OCI-LY1 (cell line): ENCODE data around the gene UPF1.

Source experiments
- H2AFZ ChIP-seq: fragments of 200-600 bp; sonication (generic), shearing (Covaris generic); 2 replicates; pipeline ENCODE4 v1.6.0; 2014; ENCODE audit warnings: antibody characterized with exemption, mild to moderate bottlenecking, low read length
- H3F3A ChIP-seq: fragments of 200-600 bp; sonication (generic), shearing (Covaris generic); 2 replicates; pipeline ENCODE4 v1.6.0; 2014; ENCODE audit warnings: mild to moderate bottlenecking, antibody characterized with exemption, low read length, moderate library complexity; ENCODE audit not compliant: insufficient read depth
- H3K27ac ChIP-seq: fragments of 200-600 bp; sonication (generic); 2 replicates; pipeline ENCODE4 v1.5.1; 2014; ENCODE audit warnings: low read length, mixed run types, mild to moderate bottlenecking, low read depth; ENCODE audit not compliant: poor library complexity, severe bottlenecking
- H3K27me3 ChIP-seq: fragments of 200-600 bp; sonication (generic); 2 replicates; pipeline ENCODE4 v1.6.0; 2014; ENCODE audit warnings: antibody characterized with exemption, mild to moderate bottlenecking, low read length, moderate library complexity; ENCODE audit not compliant: insufficient read depth
- H3K36me3 ChIP-seq: fragments of 200-600 bp; sonication (generic); 2 replicates; pipeline ENCODE4 v1.6.1; 2014; ENCODE audit warnings: mild to moderate bottlenecking, antibody characterized with exemption, low read length, moderate library complexity, mixed read lengths; ENCODE audit not compliant: insufficient read depth
- H3K4me1 ChIP-seq: fragments of 200-600 bp; sonication (generic); 2 replicates; pipeline ENCODE4 v1.5.1; 2014; ENCODE audit warnings: mild to moderate bottlenecking, low read length, moderate library complexity; ENCODE audit not compliant: insufficient read depth, severe bottlenecking
- H3K4me2 ChIP-seq: fragments of 200-600 bp; sonication (generic), shearing (Covaris generic); 2 replicates; pipeline ENCODE4 v1.6.1; 2014; ENCODE audit warnings: low read length
- H3K4me3 ChIP-seq: fragments of 200-600 bp; sonication (generic); 2 replicates; pipeline ENCODE4 v1.5.1; 2014; ENCODE audit warnings: low read length, low read depth, mild to moderate bottlenecking, mixed read lengths; ENCODE audit not compliant: poor library complexity, severe bottlenecking
- H3K79me2 ChIP-seq: fragments of 200-600 bp; shearing (Covaris generic); 2 replicates; pipeline ENCODE4 v1.6.1; 2016; ENCODE audit warnings: mixed run types, low read length, mixed read lengths; ENCODE audit not compliant: insufficient read depth
- H3K9ac ChIP-seq: fragments of 200-600 bp; sonication (generic), shearing (Covaris generic); 2 replicates; pipeline ENCODE4 v1.6.1; 2014; ENCODE audit warnings: mild to moderate bottlenecking, low read length, mixed read lengths
- H3K9me2 ChIP-seq: fragments of 200-600 bp; sonication (generic), shearing (Covaris generic); 2 replicates; pipeline ENCODE4 v1.6.1; 2014; ENCODE audit warnings: low read depth, mild to moderate bottlenecking, low read length, mixed read lengths
- H3K9me3 ChIP-seq: fragments of 200-600 bp; shearing (Covaris generic); 2 replicates; pipeline ENCODE4 v1.6.1; 2014; ENCODE audit warnings: low read length, mixed read lengths
- H4K20me1 ChIP-seq: fragments of 200-600 bp; sonication (generic), shearing (Covaris generic); 2 replicates; pipeline ENCODE4 v1.6.0; 2016; ENCODE audit warnings: mild to moderate bottlenecking, low read length; ENCODE audit not compliant: insufficient read depth
- EZH2 ChIP-seq: fragments of 200-600 bp; sonication (generic), shearing (Covaris generic); IDR thresholded peaks from 2 replicates; pipeline ENCODE4 v1.8.0; 2017; ENCODE audit warnings: borderline replicate concordance, mixed run types, mild to moderate bottlenecking, antibody characterized with exemption, low read length, moderate library complexity, mixed read lengths
- TF ChIP-seq, protein P1 (sequence below): fragments of 200-600 bp; sonication (generic), shearing (Covaris generic); IDR thresholded peaks from 2 replicates; pipeline ENCODE4 v1.5.1; 2017; ENCODE audit warnings: mild to moderate bottlenecking, antibody characterized with exemption, low read length, moderate library complexity, mixed read lengths

The UPF1 gene

DNA sequence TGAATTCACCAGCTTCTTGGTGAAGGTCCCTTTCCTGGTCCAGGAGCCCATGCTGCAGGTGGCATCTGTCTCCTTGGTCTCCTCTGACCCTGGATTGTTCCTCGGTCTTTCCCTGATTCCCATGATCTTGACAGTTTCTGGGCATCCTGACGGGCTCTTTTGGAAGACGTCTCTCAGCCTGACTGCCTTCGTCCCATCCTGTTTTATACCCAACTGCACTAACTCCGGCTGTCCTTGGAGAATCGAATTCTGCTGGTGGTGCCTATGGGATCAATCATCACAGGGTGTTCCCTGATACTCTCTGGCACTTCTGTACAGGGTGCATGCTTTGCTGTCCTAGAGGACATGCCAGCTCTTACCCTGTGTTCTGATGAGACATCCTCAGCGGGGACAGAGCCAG lies 45.1 kb downstream of the UPF1 start:
- Histone ChIP-seq H3K4me3 (no peak overlapping the region), H3K27me3 (no peaks in the 10 kb centered on the region), H2AFZ (no peak overlapping the region), H3F3A (no peaks in the 10 kb centered on the region), H3K9ac (no peak overlapping the region), H3K36me3 (no peaks in the 10 kb centered on the region; the same call in 1 of the 2 replicates), H4K20me1 (no peaks in the 10 kb centered on the region), H3K4me1 (peaks cover 6% of the 10 kb centered on the region), H3K4me2 (no peak overlapping the region), H3K27ac (no peak overlapping the region), H3K9me2 (no peaks in the 10 kb centered on the region), H3K79me2 (no peaks in the 10 kb centered on the region), H3K9me3 (0 out of 2 replicates have a peak, but pooled peaks cover 3% of the 10 kb centered on the region)
- TF ChIP-seq, protein P1, sequence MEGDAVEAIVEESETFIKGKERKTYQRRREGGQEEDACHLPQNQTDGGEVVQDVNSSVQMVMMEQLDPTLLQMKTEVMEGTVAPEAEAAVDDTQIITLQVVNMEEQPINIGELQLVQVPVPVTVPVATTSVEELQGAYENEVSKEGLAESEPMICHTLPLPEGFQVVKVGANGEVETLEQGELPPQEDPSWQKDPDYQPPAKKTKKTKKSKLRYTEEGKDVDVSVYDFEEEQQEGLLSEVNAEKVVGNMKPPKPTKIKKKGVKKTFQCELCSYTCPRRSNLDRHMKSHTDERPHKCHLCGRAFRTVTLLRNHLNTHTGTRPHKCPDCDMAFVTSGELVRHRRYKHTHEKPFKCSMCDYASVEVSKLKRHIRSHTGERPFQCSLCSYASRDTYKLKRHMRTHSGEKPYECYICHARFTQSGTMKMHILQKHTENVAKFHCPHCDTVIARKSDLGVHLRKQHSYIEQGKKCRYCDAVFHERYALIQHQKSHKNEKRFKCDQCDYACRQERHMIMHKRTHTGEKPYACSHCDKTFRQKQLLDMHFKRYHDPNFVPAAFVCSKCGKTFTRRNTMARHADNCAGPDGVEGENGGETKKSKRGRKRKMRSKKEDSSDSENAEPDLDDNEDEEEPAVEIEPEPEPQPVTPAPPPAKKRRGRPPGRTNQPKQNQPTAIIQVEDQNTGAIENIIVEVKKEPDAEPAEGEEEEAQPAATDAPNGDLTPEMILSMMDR: no peak
- no peak for TF ChIP-seq EZH2

GRCh38 chr19:18878058-18878797 lies 46.5 kb downstream of the UPF1 start:
- Histone ChIP-seq H3K9me2 (no peaks in the 10 kb centered on the region), H3K36me3 (no peaks in the 10 kb centered on the region; the same call in 1 of the 2 replicates), H3K27ac (no peak overlapping the region)

DNA sequence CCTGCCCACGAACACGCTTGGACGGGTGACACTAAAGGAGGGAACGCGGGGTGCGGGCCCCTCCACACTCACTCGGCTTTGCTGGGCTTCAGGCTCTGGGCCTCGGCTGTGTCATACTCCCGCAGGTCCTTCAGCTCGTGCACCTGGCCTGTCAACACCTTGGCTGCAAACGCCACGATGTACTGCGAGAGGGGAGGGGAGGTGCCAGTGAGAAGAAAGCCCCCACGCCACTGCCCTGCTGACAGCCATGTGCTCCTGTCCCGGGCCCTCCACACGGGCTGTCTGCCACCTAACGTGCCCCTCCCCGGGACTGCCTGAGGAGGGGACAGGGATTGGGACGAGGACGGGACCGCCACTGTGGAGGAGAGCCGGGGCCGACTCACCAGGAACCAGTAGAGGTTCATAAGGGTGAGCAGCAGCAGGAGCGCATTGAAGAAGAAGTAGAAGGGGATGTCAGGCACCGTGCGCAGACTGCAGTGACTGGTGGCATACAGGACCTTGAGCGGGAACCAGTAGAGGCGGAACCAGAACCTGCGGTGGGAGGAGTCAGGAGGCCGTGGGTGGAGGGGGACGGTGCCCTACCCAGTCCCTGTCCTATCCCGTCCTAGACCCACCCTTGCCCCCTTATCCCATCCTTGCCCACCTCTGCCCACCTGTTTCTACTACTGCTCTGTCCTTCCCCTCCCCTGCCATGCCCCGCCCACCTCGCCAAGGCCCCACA lies 47.3 kb downstream of the UPF1 start:
- Histone ChIP-seq H4K20me1 (no peaks in the 10 kb centered on the region), H3F3A (no peaks in the 10 kb centered on the region), H3K27me3 (no peaks in the 10 kb centered on the region), H3K9me2 (no peaks in the 10 kb centered on the region), H3K79me2 (no peaks in the 10 kb centered on the region), H3K36me3 (no peaks in the 10 kb centered on the region; the same call in 1 of the 2 replicates), H3K4me3 (no peak overlapping the region), H3K4me2 (peak overlapping the region; percentile 28; the same call in 1 of the 2 replicates), H3K9me3 (0 out of 2 replicates have a peak, but pooled peaks cover 3% of the 10 kb centered on the region), H3K27ac (no peak overlapping the region), H3K9ac (no peak overlapping the region), H2AFZ (no peak overlapping the region), H3K4me1 (peaks cover 6% of the 10 kb centered on the region)
- TF ChIP-seq, protein P1: no peak
- no peak for TF ChIP-seq EZH2

More at GRCh38 chr19:18878058-18878797, 46.5 kb downstream of the UPF1 start:
- H3F3A ChIP-seq: no peaks in the 10 kb centered on the region
- H3K4me3 ChIP-seq: no peak overlapping the region
- H3K79me2 ChIP-seq: no peaks in the 10 kb centered on the region
- TF ChIP-seq EZH2: no peak
- TF ChIP-seq, protein P1: no peak
- H3K4me1 ChIP-seq: peaks cover 6% of the 10 kb centered on the region
- no peaks in the 10 kb centered on the region for H4K20me1 ChIP-seq
- no peak overlapping the region for H2AFZ ChIP-seq
- no peaks in the 10 kb centered on the region for H3K27me3 ChIP-seq
- H3K4me2 ChIP-seq: no peak overlapping the region
- H3K9me3 ChIP-seq: 0 out of 2 replicates have a peak, but pooled peaks cover 3% of the 10 kb centered on the region
- H3K9ac ChIP-seq: no peak overlapping the region
